Colonic mucosa (tissue), 4 donors: ENCODE data around the gene BMP7. TPM values are rescaled to one million over a fixed set of nuclear protein-coding genes. Genes with fewer than 3 reads are reported as not detected.

ENCODE experiments used
- DNase-seq: peaks from one replicate; pipeline ENCODE4 v3.0.0-alpha.2; 2020
- H3K27ac ChIP-seq: fragments of 200-600 bp; one replicate; pipeline ENCODE4 v1.8.0; 2021
- H3K27me3 ChIP-seq: fragments of 200-600 bp; one replicate; pipeline ENCODE4 v1.8.0; 2021
- H3K36me3 ChIP-seq: fragments of 200-600 bp; one replicate; pipeline ENCODE4 v1.8.0; 2021
- H3K4me1 ChIP-seq: fragments of 200-600 bp; one replicate; pipeline ENCODE4 v1.8.0; 2021; ENCODE audit warnings: mild to moderate bottlenecking
- H3K4me3 ChIP-seq: fragments of 200-600 bp; one replicate; pipeline ENCODE4 v1.8.0; 2021
- H3K9ac ChIP-seq, 2 donors: one replicate each; pipeline ENCODE4 v1.7.0; 2013; ENCODE audit warnings: control low read depth in 2 of 2, low read depth in 2 of 2, low read length in 2 of 2
- H3K9me3 ChIP-seq: fragments of 200-600 bp; one replicate; pipeline ENCODE4 v1.8.0; 2021
- intact Hi-C: fragments of 100-400 bp; cut with DNase I; formaldehyde crosslinking; loops from one replicate; pipeline ENCODE4 v1.14.1; 2022
- total RNA-seq, 2 donors: library from RNA; stranded (reverse); fragmentation: NEBNext Ultra II Directional in 1 of 2; extraction: Animal tissue kit (Norgen Biotek cat#: 25700) in 1 of 2; gene quantifications; one replicate each; pipeline ENCODE4 v1.2.1, GENCODE V29; 2021
- TF ChIP-seq, protein P1 (sequence below): fragments of 200-600 bp; IDR thresholded peaks from one replicate; pipeline ENCODE4 v1.8.0; 2022; ENCODE audit warnings: antibody characterized with exemption, mild to moderate bottlenecking
- donor health status: healthy.
- donor health status: DM: no; HTN: no; CAD: no.
- donor health status: DM: no; HTN: no; CAD: no.

The BMP7 gene
- total RNA-seq, 2 donors from 2014 or later, result 1.3 to 3.2 TPM

DNA sequence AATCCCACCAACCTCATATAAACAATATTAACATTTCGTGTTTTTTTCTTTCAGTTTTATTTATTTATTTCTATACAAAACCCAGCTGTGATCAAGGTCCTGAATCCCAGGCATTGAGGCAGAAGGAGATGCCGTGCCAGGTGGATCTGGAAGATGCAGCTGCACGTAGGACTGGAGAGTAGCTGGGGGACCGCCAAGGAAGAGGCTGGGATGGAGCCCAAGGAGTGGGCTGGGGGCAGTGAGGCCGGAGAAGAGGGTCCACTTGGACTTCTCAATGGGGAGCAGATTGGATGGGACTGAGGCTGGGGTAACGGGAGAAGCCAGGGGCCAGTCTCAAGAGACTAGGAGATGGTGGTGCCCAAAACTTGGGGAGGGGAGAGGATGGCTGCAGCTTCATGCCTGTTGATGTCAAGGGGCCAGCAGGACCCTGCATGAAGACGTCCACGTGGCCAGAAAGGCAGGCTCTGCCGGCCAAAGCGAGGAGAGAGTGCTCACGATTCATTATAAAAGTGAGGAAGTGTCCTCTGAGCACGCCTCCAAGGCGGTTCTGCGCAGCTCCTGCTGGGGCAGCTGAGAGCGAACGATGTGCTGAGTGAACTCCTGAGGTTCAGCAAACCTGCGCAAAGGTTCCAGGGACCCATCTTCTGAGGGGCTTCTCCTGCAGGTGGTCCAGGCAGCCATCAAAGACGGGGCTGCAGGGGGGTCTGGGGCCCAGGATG lies 110.3 kb downstream of the BMP7 start:
- H3K36me3 ChIP-seq, result no peaks in the 10 kb centered on the region
- intact Hi-C loops, result no loop called here
- no peaks in the 10 kb centered on the region for H3K4me1 ChIP-seq
- TF ChIP-seq, protein P1, sequence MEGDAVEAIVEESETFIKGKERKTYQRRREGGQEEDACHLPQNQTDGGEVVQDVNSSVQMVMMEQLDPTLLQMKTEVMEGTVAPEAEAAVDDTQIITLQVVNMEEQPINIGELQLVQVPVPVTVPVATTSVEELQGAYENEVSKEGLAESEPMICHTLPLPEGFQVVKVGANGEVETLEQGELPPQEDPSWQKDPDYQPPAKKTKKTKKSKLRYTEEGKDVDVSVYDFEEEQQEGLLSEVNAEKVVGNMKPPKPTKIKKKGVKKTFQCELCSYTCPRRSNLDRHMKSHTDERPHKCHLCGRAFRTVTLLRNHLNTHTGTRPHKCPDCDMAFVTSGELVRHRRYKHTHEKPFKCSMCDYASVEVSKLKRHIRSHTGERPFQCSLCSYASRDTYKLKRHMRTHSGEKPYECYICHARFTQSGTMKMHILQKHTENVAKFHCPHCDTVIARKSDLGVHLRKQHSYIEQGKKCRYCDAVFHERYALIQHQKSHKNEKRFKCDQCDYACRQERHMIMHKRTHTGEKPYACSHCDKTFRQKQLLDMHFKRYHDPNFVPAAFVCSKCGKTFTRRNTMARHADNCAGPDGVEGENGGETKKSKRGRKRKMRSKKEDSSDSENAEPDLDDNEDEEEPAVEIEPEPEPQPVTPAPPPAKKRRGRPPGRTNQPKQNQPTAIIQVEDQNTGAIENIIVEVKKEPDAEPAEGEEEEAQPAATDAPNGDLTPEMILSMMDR, result no peak
- H3K9ac ChIP-seq, result no peak overlapping the region
- H3K27ac ChIP-seq, result no peak overlapping the region
- DNase-seq, result no peak
- no peaks in the 10 kb centered on the region for H3K9me3 ChIP-seq
- no peaks in the 10 kb centered on the region for H3K27me3 ChIP-seq
- no peak overlapping the region for H3K4me3 ChIP-seq

DNA sequence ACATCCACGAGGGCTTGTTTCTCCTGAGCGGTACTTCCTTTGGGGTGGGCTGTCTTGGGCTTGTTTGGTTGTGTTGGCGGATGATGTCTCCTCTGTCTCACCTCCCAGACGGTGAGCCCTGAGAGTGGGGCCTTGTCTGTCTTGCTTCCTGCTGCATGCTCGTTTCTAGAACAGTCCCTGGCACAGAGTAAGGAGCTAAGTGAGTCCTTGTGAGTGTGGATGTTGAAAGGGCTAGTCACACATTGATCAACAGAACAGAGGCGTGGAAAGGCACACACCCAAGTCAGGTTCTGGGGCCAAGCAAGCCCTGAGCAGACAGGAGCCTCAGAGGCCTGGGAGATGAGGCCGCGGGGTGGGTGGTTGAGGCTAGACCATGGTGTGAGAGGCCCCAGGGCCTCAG lies 111.0 kb downstream of the BMP7 start:
- Histone ChIP-seq H3K36me3 (no peaks in the 10 kb centered on the region), H3K4me3 (no peak overlapping the region), H3K9ac (no peak overlapping the region), H3K27me3 (no peaks in the 10 kb centered on the region), H3K27ac (no peak overlapping the region), H3K4me1 (no peaks in the 10 kb centered on the region), H3K9me3 (no peaks in the 10 kb centered on the region)
- TF ChIP-seq, protein P1, result no peak
- DNase-seq, result no peak
- intact Hi-C loops, result no loop called here

DNA sequence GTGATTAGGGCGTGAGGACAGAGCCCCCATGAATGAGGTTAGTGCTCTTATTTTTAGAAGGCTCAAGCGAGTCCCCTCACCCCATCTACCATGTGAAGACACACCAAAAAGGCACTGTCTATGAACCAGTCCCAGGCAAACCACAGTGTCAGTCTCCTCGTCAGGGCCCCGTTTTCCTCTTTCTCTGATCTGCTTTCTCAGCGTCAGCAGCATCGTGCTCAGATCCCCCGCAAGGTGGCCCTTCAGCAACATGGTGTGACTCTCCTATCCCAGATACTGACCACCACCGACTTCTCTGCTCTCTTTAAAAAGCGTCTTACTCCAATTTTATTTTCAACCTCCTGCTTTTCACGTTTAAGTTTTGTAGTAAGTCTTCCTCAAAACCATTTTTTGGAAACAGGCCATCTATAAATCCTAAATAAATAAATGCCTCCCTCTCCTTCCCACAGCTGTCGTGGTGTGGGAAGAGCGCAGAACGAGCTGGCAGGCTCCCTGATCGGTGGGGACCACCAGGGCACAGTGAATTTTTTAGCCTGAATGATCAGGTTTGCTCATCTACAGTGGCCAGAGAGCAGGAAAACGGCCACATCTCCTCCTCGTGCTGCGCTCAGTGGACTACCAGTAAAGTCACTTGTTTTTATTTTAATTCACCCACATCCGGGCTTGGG lies 113.1 kb downstream of the BMP7 start:
- H3K4me3 ChIP-seq, result no peak overlapping the region
- H3K4me1 ChIP-seq, result no peaks in the 10 kb centered on the region
- TF ChIP-seq, protein P1, result no peak
- H3K27ac ChIP-seq, result no peak overlapping the region
- intact Hi-C loops, result no loop called here
- H3K9ac ChIP-seq, result no peak overlapping the region
- no peaks in the 10 kb centered on the region for H3K27me3 ChIP-seq
- H3K9me3 ChIP-seq, result no peaks in the 10 kb centered on the region
- DNase-seq, result no peak
- no peaks in the 10 kb centered on the region for H3K36me3 ChIP-seq

DNA sequence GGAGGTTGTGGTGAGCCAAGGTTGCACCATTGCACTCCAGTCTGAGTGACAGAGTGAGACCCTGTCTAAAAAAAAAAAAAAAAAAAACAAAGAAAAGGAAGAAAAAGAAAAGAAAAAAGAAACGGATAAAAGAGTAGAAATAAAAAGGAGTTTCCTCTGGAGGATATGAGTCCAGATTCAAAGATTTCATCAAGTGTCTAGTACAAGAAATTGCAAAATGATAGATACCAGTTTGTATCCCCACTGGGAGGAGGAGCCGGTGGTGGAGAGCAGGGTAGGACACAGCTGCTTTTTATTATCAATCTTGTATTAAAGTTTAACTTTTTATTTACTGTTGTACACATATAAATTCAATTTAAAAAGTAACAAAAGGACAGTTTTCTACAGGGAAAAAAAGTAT lies 113.9 kb downstream of the BMP7 start:
- no peaks in the 10 kb centered on the region for H3K27me3 ChIP-seq
- no peak overlapping the region for H3K27ac ChIP-seq
- no peaks in the 10 kb centered on the region for H3K4me1 ChIP-seq
- H3K4me3 ChIP-seq, result no peak overlapping the region
- no peak for DNase-seq
- no peaks in the 10 kb centered on the region for H3K36me3 ChIP-seq
- H3K9ac ChIP-seq, result no peak overlapping the region
- TF ChIP-seq, protein P1, result no peak
- intact Hi-C loops, result no loop called here
- H3K9me3 ChIP-seq, result no peaks in the 10 kb centered on the region

DNA sequence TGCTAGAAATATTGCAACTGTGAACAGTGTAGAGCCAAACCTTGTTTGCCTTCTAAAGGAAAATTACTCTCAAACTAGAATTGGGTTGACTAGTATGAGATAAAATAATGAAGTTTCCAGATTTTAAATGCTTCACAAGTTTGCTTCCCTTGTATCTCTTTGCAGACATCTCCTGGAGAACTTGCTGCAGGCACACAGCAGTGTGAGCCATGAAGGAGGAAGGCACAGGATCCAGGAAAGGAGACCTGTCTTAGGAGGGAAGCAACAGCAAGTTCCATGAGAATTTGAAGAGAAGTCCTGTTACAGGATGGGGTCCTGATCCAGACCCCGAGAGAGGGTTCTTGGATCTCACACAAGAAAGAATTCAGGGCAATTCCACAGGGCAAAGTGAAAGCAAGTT lies 115.9 kb downstream of the BMP7 start:
- no peak overlapping the region for H3K27ac ChIP-seq
- H3K4me1 ChIP-seq, result no peaks in the 10 kb centered on the region
- H3K9me3 ChIP-seq, result no peaks in the 10 kb centered on the region
- no peaks in the 10 kb centered on the region for H3K36me3 ChIP-seq
- TF ChIP-seq, protein P1, result no peak
- DNase-seq, result no peak
- intact Hi-C loops, result no loop called here
- H3K9ac ChIP-seq, result no peak overlapping the region
- no peaks in the 10 kb centered on the region for H3K27me3 ChIP-seq
- H3K4me3 ChIP-seq, result no peak overlapping the region
